ENCODE measurements around the gene PPM1E. TPM values are rescaled to one million over a fixed set of nuclear protein-coding genes. Genes with fewer than 3 reads are reported as not detected.
"Not testable (repeated sequence)": the region's sequence is repeated elsewhere in the genome, so short reads cannot be mapped to it uniquely, and the experiment has no call there.

The PPM1E gene
- total RNA-seq, 1 experiment from 2014 or later: 7.1 TPM

DNA sequence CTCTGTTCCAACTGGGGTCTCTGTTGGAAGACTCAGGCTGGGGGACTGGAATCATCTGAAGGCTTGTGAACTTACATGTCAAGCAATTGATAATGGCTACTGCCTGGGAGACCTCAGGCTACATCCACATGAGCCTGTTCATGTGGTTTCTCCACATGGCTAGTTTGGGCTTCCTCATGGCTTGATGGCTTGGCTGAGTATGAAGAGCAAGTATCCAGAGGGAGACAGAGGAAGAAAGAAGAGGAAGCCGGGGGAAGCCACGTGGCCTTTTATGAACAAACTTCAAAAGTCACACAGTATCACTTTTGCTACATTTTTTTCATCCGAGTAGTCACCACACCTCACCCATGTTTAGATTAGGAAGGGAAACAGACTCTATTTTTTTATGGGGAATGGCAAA is 192.2 kb downstream of the PPM1E start:
- Histone ChIP-seq H4K91ac (ENCODE audit: insufficient read length, low read depth, low read length) (no peak overlapping the region), H3K4ac (ENCODE audit: low read depth, low read length) (no peak overlapping the region), H2BK15ac (ENCODE audit: low read depth, low read length) (no peak overlapping the region), H3K4me2 (ENCODE audit: insufficient read depth, insufficient read length, low read length) (no peak overlapping the region), H3T11ph (ENCODE audit: low read length) (no peak overlapping the region), H3K23ac (ENCODE audit: insufficient read length, low read depth, low read length) (no peak overlapping the region), H3K56ac (ENCODE audit: insufficient read length, low read depth, low read length) (no peak overlapping the region), H4K20me1 (ENCODE audit: control insufficient read depth, insufficient read depth, insufficient read length) (no peaks in the 10 kb centered on the region), H3K27ac (ENCODE audit: insufficient read length, low read depth, low read length) (no peak overlapping the region), H2BK12ac (ENCODE audit: insufficient read length, low read depth, low read length) (no peak overlapping the region), H3K27me3 (ENCODE audit: insufficient read depth, low read length) (no peaks in the 10 kb centered on the region), H4K8ac (replicated peaks; ENCODE audit: insufficient read length, low read depth, low read length) (no peak overlapping the region), H2AFZ (ENCODE audit: low read length) (no peak overlapping the region), H2BK5ac (ENCODE audit: insufficient read length, low read length) (no peak overlapping the region), H2AK5ac (ENCODE audit: insufficient read length, low read length) (no peak overlapping the region), H4K5ac (ENCODE audit: insufficient read length, low read depth, low read length) (no peak overlapping the region), H3K4me1 (ENCODE audit: insufficient read depth, low read length) (no peaks in the 10 kb centered on the region), H3K14ac (ENCODE audit: insufficient read depth, low read length) (no peak overlapping the region), H3K18ac (ENCODE audit: insufficient read length, low read depth, low read length) (no peak overlapping the region), H3K9ac (ENCODE audit: extremely low read depth, insufficient read length, low read length) (no peak overlapping the region), H2BK120ac (ENCODE audit: low read depth, low read length, poor library complexity, severe bottlenecking) (no peak overlapping the region), H3K23me2 (ENCODE audit: insufficient read length, low read depth, low read length, poor library complexity, severe bottlenecking) (no peaks in the 10 kb centered on the region), H3K9me3 (ENCODE audit: control insufficient read depth, low read depth, low read length) (no peaks in the 10 kb centered on the region), H3K79me2 (ENCODE audit: insufficient read depth, low read length) (no peaks in the 10 kb centered on the region), H2BK20ac (ENCODE audit: low read depth, low read length, poor library complexity, severe bottlenecking) (no peak overlapping the region), H3K79me1 (ENCODE audit: insufficient read depth, low read depth, low read length, poor library complexity, severe bottlenecking) (no peaks in the 10 kb centered on the region)
- DNase-seq: no peak
- H3K9me3 Mint-ChIP-seq: peaks cover 19 to 28% of the 10 kb centered on the region in 2 experiments
- no peak for TF ChIP-seq CTCF (conservative IDR thresholded peaks at IDR 0.05)
- H3K27ac Mint-ChIP-seq: no peak overlapping the region
- whole genome bisulfite sequencing (ENCODE audit: extremely low coverage, insufficient read length, low lambda C conversion rate): no CpG with 5 or more reads among the region's 3 CpGs
- no peaks in the 10 kb centered on the region for H3K4me1 Mint-ChIP-seq
- no peaks in the 10 kb centered on the region for H3K27me3 Mint-ChIP-seq (ENCODE audit: low read depth)
- H3K36me3 Mint-ChIP-seq (ENCODE audit: insufficient read depth in 1 of 3, low read depth in 3 of 3): peaks cover 3 to 10% (median 7%) of the 10 kb centered on the region in 3 experiments; a peak in 6 of 7 replicates
- no peak overlapping the region for H3K4me3 Mint-ChIP-seq

DNA sequence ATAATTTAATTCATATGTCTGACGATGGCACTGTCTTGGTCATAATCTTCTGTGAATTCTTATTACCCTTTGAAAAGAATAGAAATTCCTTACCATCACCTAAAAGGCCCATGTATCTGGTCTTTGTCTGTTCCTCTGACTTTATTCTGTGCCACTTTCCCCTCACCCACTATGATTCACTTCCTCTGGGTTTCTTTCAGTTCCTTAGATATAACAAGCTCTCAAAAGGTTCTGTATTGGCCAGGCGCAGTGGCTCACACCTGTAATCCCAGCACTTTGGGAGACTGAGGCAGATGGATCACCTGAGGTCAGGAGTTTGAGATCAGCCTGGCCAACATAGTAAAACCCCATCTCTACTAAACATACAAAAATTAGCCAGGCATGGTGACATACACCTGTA is 198.7 kb downstream of the PPM1E start:
- no CpG with 5 or more reads among the region's 2 CpGs for WGBS (ENCODE audit: extremely low coverage, insufficient read length, low lambda C conversion rate)
- not testable (repeated sequence) for H4K91ac ChIP-seq (ENCODE audit: insufficient read length, low read depth, low read length); H2AK5ac ChIP-seq (ENCODE audit: insufficient read length, low read length); H3K27ac ChIP-seq (ENCODE audit: insufficient read length, low read depth, low read length); H3K9ac ChIP-seq (ENCODE audit: extremely low read depth, insufficient read length, low read length); H3K79me2 ChIP-seq (ENCODE audit: insufficient read depth, low read length); H3K27me3 ChIP-seq (ENCODE audit: insufficient read depth, low read length); H3K56ac ChIP-seq (ENCODE audit: insufficient read length, low read depth, low read length); H4K5ac ChIP-seq (ENCODE audit: insufficient read length, low read depth, low read length); H4K20me1 ChIP-seq (ENCODE audit: control insufficient read depth, insufficient read depth, insufficient read length); H2BK15ac ChIP-seq (ENCODE audit: low read depth, low read length); H3K4me1 Mint-ChIP-seq; H3K4me3 Mint-ChIP-seq; H2AFZ ChIP-seq (ENCODE audit: low read length); H2BK12ac ChIP-seq (ENCODE audit: insufficient read length, low read depth, low read length); H3K23ac ChIP-seq (ENCODE audit: insufficient read length, low read depth, low read length); H3K4ac ChIP-seq (ENCODE audit: low read depth, low read length); H3K4me2 ChIP-seq (ENCODE audit: insufficient read depth, insufficient read length, low read length); H3K4me1 ChIP-seq (ENCODE audit: insufficient read depth, low read length); H4K8ac ChIP-seq (replicated peaks; ENCODE audit: insufficient read length, low read depth, low read length); H3K18ac ChIP-seq (ENCODE audit: insufficient read length, low read depth, low read length); H3K9me3 ChIP-seq (ENCODE audit: control insufficient read depth, low read depth, low read length); H3K23me2 ChIP-seq (ENCODE audit: insufficient read length, low read depth, low read length, poor library complexity, severe bottlenecking); H3K79me1 ChIP-seq (ENCODE audit: insufficient read depth, low read depth, low read length, poor library complexity, severe bottlenecking); H3K27me3 Mint-ChIP-seq (ENCODE audit: low read depth); H3K27ac Mint-ChIP-seq; DNase-seq; H3T11ph ChIP-seq (ENCODE audit: low read length); H2BK5ac ChIP-seq (ENCODE audit: insufficient read length, low read length); H2BK120ac ChIP-seq (ENCODE audit: low read depth, low read length, poor library complexity, severe bottlenecking); H2BK20ac ChIP-seq (ENCODE audit: low read depth, low read length, poor library complexity, severe bottlenecking); H3K14ac ChIP-seq (ENCODE audit: insufficient read depth, low read length)
- Mint-ChIP-seq H3K36me3 (ENCODE audit: insufficient read depth in 1 of 3, low read depth in 3 of 3) (peaks cover 3 to 10% (median 7%) of the 10 kb centered on the region in 3 experiments; a peak in 6 of 7 replicates), H3K9me3 (peaks cover 15 to 20% of the 10 kb centered on the region in 2 experiments)

Measured in H9 (cell line).